ENCODE measurements around the gene CEP112.

CEP112 gene

DNA sequence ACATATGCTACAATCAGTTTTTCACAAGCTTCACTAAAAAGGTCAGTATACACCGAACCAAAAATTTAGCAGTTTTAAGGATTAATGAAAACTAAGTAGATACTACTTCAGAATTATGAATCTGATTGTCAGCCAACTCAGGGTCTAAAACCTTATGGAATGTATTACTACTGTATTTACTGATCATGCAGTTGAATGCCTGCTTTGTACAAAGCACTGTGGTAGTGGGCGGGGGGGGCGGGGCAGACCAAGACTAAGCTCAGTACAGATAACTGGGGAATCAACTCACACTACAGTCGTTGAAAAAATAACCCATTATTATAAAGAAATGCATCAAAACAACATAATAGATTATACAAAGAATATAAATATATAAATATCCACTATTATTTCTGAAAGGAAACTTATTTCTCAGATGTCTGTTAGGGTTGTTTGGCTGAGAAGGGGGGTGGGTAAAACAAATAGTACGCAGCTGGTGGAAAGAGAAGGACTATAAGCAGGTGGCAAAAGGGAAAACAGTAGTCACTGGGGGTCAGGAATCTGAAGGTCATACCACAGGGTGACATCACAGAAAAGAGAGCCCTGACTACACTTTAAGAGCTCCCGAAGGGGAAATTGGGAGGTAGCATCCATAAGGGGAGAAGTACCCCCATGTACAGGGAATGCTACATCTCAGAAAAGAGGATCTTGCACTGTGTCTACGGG, 521.1 kb downstream of the CEP112 start:
- Histone ChIP-seq H3K27ac (ENCODE audit: low read depth, low read length) (no peak overlapping the region), H3K4me3 (ENCODE audit: low read depth, low read length) (no peak overlapping the region), H3K9ac (ENCODE audit: low read depth, low read length) (no peak overlapping the region), H3K36me3 (ENCODE audit: control insufficient read depth, insufficient read depth, low read length) (no peaks in the 10 kb centered on the region), H3K27me3 (ENCODE audit: control insufficient read depth, insufficient read depth, low read length) (no peaks in the 10 kb centered on the region), H3K4me1 (ENCODE audit: control insufficient read depth, insufficient read depth, low read length) (no peaks in the 10 kb centered on the region), H3K9me3 (ENCODE audit: control insufficient read depth, insufficient read depth, low read length) (0 out of 2 replicates have a peak, but pooled peaks cover 6% of the 10 kb centered on the region)

- H3K36me3 ChIP-seq (ENCODE audit: control insufficient read depth, insufficient read depth, low read length) = no peaks in the 10 kb centered on the region
- no peak overlapping the region for H3K4me3 ChIP-seq (ENCODE audit: low read depth, low read length)
- no peak overlapping the region for H3K27ac ChIP-seq (ENCODE audit: low read depth, low read length)
- H3K9ac ChIP-seq (ENCODE audit: low read depth, low read length) = no peak overlapping the region
- H3K4me1 ChIP-seq (ENCODE audit: control insufficient read depth, insufficient read depth, low read length) = no peaks in the 10 kb centered on the region
- H3K9me3 ChIP-seq (ENCODE audit: control insufficient read depth, insufficient read depth, low read length) = no peaks in the 10 kb centered on the region
- no peaks in the 10 kb centered on the region for H3K27me3 ChIP-seq (ENCODE audit: control insufficient read depth, insufficient read depth, low read length)
These were observed 523.7 kb downstream of the CEP112 start for GRCh38 chr17:65668211-65668610.

DNA sequence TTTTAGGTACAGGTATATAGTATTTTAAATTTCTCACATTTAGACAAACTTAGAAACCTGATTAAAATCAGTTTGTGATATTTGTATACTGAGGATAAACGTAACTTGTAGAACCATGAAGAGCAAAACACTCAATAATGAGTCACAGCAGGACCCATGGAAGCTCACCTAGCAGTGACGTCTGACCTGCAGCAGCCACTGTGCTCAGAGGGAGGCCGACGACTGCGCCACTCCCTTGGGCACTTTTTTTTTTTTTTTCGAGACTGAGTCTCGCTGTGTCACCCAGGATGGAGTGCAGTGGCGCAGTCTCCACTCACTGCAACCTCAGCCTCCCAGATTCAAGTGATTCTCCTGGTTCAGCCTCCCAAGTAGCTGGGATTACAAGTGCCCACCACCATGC, 524.3 kb downstream of the CEP112 start:
- H3K36me3 ChIP-seq (ENCODE audit: control insufficient read depth, insufficient read depth, low read length) = no peaks in the 10 kb centered on the region
- no peaks in the 10 kb centered on the region for H3K27me3 ChIP-seq (ENCODE audit: control insufficient read depth, insufficient read depth, low read length)
- no peak overlapping the region for H3K9ac ChIP-seq (ENCODE audit: low read depth, low read length)
- peaks cover 2% of the 10 kb centered on the region; the same call in 1 of the 2 replicates for H3K4me1 ChIP-seq (ENCODE audit: control insufficient read depth, insufficient read depth, low read length)
- H3K9me3 ChIP-seq (ENCODE audit: control insufficient read depth, insufficient read depth, low read length) = no peaks in the 10 kb centered on the region
- H3K4me3 ChIP-seq (ENCODE audit: low read depth, low read length) = no peak overlapping the region
- H3K27ac ChIP-seq (ENCODE audit: low read depth, low read length) = no peak overlapping the region

DNA sequence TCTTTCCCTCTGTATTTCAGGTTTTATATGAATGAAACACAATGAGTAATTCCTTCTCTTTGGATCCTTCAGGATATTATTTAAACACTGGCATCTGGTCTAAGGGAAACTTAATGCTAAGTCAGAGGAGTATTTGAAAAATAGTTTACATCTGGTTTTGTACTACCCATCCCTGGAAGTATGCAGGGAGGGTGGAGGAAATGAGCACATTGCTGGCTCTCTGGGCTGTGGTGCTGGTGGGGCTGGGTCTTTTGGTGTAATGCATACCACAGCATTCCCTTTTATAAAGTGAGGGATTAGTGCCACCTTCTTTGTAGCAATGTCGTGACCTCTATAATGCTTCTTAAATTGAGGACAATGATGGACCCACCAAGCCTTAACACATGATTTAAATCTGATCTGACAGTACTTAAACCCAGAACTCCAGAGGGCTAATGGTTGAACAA, 525.0 kb downstream of the CEP112 start:
- Histone ChIP-seq H3K36me3 (ENCODE audit: control insufficient read depth, insufficient read depth, low read length) (no peaks in the 10 kb centered on the region), H3K9me3 (ENCODE audit: control insufficient read depth, insufficient read depth, low read length) (no peaks in the 10 kb centered on the region), H3K9ac (ENCODE audit: low read depth, low read length) (no peak overlapping the region), H3K4me1 (ENCODE audit: control insufficient read depth, insufficient read depth, low read length) (peaks cover 2% of the 10 kb centered on the region; the same call in 1 of the 2 replicates), H3K27ac (ENCODE audit: low read depth, low read length) (no peak overlapping the region), H3K27me3 (ENCODE audit: control insufficient read depth, insufficient read depth, low read length) (no peaks in the 10 kb centered on the region), H3K4me3 (ENCODE audit: low read depth, low read length) (no peak overlapping the region)

- Histone ChIP-seq H3K9ac (ENCODE audit: low read depth, low read length) (no peak overlapping the region), H3K4me3 (ENCODE audit: low read depth, low read length) (no peak overlapping the region), H3K9me3 (ENCODE audit: control insufficient read depth, insufficient read depth, low read length) (no peaks in the 10 kb centered on the region), H3K36me3 (ENCODE audit: control insufficient read depth, insufficient read depth, low read length) (no peaks in the 10 kb centered on the region), H3K27me3 (ENCODE audit: control insufficient read depth, insufficient read depth, low read length) (no peaks in the 10 kb centered on the region), H3K4me1 (ENCODE audit: control insufficient read depth, insufficient read depth, low read length) (peaks cover 2% of the 10 kb centered on the region; the same call in 1 of the 2 replicates), H3K27ac (ENCODE audit: low read depth, low read length) (no peak overlapping the region)
These were observed 526.0 kb downstream of the CEP112 start for GRCh38 chr17:65665966-65666365.

GRCh38 chr17:65664696-65665095, 527.2 kb downstream of the CEP112 start:
- Histone ChIP-seq H3K9ac (ENCODE audit: low read depth, low read length) (no peak overlapping the region), H3K27me3 (ENCODE audit: control insufficient read depth, insufficient read depth, low read length) (no peaks in the 10 kb centered on the region)

GRCh38 chr17:65664266-65664665, 527.7 kb downstream of the CEP112 start:
- peaks cover 2% of the 10 kb centered on the region; the same call in 1 of the 2 replicates for H3K4me1 ChIP-seq (ENCODE audit: control insufficient read depth, insufficient read depth, low read length)
- no peak overlapping the region for H3K9ac ChIP-seq (ENCODE audit: low read depth, low read length)
- H3K9me3 ChIP-seq (ENCODE audit: control insufficient read depth, insufficient read depth, low read length) = no peaks in the 10 kb centered on the region
- H3K27me3 ChIP-seq (ENCODE audit: control insufficient read depth, insufficient read depth, low read length) = no peaks in the 10 kb centered on the region
- no peak overlapping the region for H3K4me3 ChIP-seq (ENCODE audit: low read depth, low read length)
- no peak overlapping the region for H3K27ac ChIP-seq (ENCODE audit: low read depth, low read length)
- H3K36me3 ChIP-seq (ENCODE audit: control insufficient read depth, insufficient read depth, low read length) = no peaks in the 10 kb centered on the region

More at GRCh38 chr17:65664696-65665095, 527.2 kb downstream of the CEP112 start:
- Histone ChIP-seq H3K4me1 (ENCODE audit: control insufficient read depth, insufficient read depth, low read length) (peaks cover 2% of the 10 kb centered on the region; the same call in 1 of the 2 replicates), H3K27ac (ENCODE audit: low read depth, low read length) (no peak overlapping the region), H3K36me3 (ENCODE audit: control insufficient read depth, insufficient read depth, low read length) (no peaks in the 10 kb centered on the region), H3K4me3 (ENCODE audit: low read depth, low read length) (no peak overlapping the region), H3K9me3 (ENCODE audit: control insufficient read depth, insufficient read depth, low read length) (no peaks in the 10 kb centered on the region)

- Histone ChIP-seq H3K9me3 (ENCODE audit: control insufficient read depth, insufficient read depth, low read length) (no peaks in the 10 kb centered on the region), H3K9ac (ENCODE audit: low read depth, low read length) (no peak overlapping the region), H3K4me3 (ENCODE audit: low read depth, low read length) (no peak overlapping the region), H3K27me3 (ENCODE audit: control insufficient read depth, insufficient read depth, low read length) (no peaks in the 10 kb centered on the region), H3K36me3 (ENCODE audit: control insufficient read depth, insufficient read depth, low read length) (no peaks in the 10 kb centered on the region), H3K4me1 (ENCODE audit: control insufficient read depth, insufficient read depth, low read length) (peaks cover 2% of the 10 kb centered on the region; the same call in 1 of the 2 replicates), H3K27ac (ENCODE audit: low read depth, low read length) (no peak overlapping the region)
These were observed 529.7 kb downstream of the CEP112 start for GRCh38 chr17:65662196-65662595.

DNA sequence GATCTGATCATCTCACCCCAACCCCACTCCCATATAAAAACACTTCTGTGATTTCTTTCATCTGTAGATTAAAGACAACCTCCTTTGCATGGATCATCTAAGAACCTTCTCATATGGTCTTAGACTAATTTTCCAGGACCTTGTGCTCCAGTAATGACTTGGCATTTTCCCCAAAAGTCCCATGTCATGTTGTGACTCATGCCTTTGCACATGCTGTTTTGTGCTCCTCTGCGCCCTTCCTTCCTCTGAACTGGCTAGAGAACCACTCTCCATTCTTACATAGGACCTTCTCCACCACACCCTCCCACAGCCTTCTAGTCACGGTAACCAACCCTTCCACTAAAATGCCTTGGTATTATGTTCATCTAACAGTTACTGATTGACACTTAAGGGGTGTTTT, 531.0 kb downstream of the CEP112 start:
- no peak overlapping the region for H3K9ac ChIP-seq (ENCODE audit: low read depth, low read length)
- no peak overlapping the region for H3K4me3 ChIP-seq (ENCODE audit: low read depth, low read length)
- peaks cover 2% of the 10 kb centered on the region; the same call in 1 of the 2 replicates for H3K4me1 ChIP-seq (ENCODE audit: control insufficient read depth, insufficient read depth, low read length)
- H3K9me3 ChIP-seq (ENCODE audit: control insufficient read depth, insufficient read depth, low read length) = no peaks in the 10 kb centered on the region
- H3K27me3 ChIP-seq (ENCODE audit: control insufficient read depth, insufficient read depth, low read length) = no peaks in the 10 kb centered on the region
- no peak overlapping the region for H3K27ac ChIP-seq (ENCODE audit: low read depth, low read length)
- H3K36me3 ChIP-seq (ENCODE audit: control insufficient read depth, insufficient read depth, low read length) = no peaks in the 10 kb centered on the region

DNA sequence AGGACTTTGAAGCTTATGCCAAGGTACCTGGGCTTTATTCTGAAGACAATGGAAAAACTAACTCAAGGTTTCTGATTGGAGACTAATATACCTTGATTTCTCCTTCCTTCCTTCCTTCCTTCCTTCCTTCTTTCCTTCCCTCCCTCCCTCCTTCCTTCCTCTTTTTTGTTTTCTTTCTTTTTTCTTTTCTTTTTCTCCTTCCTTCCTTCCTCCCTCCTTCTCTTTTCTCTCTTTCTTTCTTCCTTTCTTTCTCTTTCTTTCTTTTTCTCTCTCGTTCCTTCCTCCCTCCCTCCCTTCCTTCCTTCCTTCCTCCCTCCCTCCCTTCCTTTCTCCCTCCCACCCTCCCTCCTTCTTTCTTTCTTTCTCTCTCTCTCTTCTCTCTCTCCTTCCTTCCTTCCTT, 531.9 kb downstream of the CEP112 start:
- peaks cover 5% of the 10 kb centered on the region; the same call in 1 of the 2 replicates for H3K4me1 ChIP-seq (ENCODE audit: control insufficient read depth, insufficient read depth, low read length)
- H3K27me3 ChIP-seq (ENCODE audit: control insufficient read depth, insufficient read depth, low read length) = no peaks in the 10 kb centered on the region
- H3K9ac ChIP-seq (ENCODE audit: low read depth, low read length) = no peak overlapping the region
- no peak overlapping the region for H3K4me3 ChIP-seq (ENCODE audit: low read depth, low read length)
- no peaks in the 10 kb centered on the region for H3K9me3 ChIP-seq (ENCODE audit: control insufficient read depth, insufficient read depth, low read length)
- H3K36me3 ChIP-seq (ENCODE audit: control insufficient read depth, insufficient read depth, low read length) = no peaks in the 10 kb centered on the region
- H3K27ac ChIP-seq (ENCODE audit: low read depth, low read length) = no peak overlapping the region

GRCh38 chr17:65659512-65659911, 532.4 kb downstream of the CEP112 start:
- Histone ChIP-seq H3K9me3 (ENCODE audit: control insufficient read depth, insufficient read depth, low read length) (no peaks in the 10 kb centered on the region), H3K27ac (ENCODE audit: low read depth, low read length) (no peak overlapping the region), H3K4me3 (ENCODE audit: low read depth, low read length) (no peak overlapping the region), H3K36me3 (ENCODE audit: control insufficient read depth, insufficient read depth, low read length) (no peaks in the 10 kb centered on the region), H3K4me1 (ENCODE audit: control insufficient read depth, insufficient read depth, low read length) (peaks cover 5% of the 10 kb centered on the region; the same call in 1 of the 2 replicates), H3K9ac (ENCODE audit: low read depth, low read length) (no peak overlapping the region), H3K27me3 (ENCODE audit: control insufficient read depth, insufficient read depth, low read length) (no peaks in the 10 kb centered on the region)

Measured in HUES48 (cell line).